ENCODE measurements around the gene SHROOM3.

DNA sequence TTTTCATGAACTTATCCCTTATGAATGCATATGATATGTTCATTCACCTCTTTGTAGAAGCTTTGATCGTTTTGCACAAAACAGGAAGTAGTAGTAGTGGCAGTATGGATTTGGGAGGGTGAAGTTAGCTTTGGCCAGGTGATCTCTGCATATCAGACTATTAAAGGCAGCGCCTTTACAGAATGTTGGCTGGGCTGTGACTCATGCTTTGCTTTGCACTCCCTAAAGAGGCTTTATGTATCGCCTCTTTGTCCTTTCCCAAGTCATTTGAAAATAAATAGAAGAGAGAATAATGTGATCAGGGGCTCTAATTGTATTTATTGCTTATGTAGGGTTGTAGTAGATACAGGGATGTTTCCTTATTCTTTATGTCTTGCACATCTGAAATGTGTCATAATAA is 50.4 kb downstream of the SHROOM3 start:
- TF ChIP-seq SP1 (IDR thresholded peaks at IDR 0.05) (no peak), FOXA1 (IDR thresholded peaks at IDR 0.05) (no peak)
